ENCODE results near the gene TBC1D10B. TPM values are rescaled to one million over a fixed set of nuclear protein-coding genes. Genes with fewer than 3 reads are reported as not detected.

The TBC1D10B gene
- total RNA-seq, 1 experiment from 2014 or later: 36.0 TPM

GRCh38 chr16:30409125-30410060 is 39.1 kb upstream of the TBC1D10B start:
- Histone ChIP-seq H4K20me1 (ENCODE audit: low read length) (no peaks in the 10 kb centered on the region), H3K36me3 (ENCODE audit: low read depth, low read length) (no peaks in the 10 kb centered on the region), H3K27me3 (ENCODE audit: low read length) (no peaks in the 10 kb centered on the region), H3K4me3 (ENCODE audit: low read length) (no peak overlapping the region; the same call in 1 of the 2 replicates), H3K4me2 (ENCODE audit: low read length) (peak overlapping the region; percentile 51), H2AFZ (ENCODE audit: low read length) (no peak overlapping the region), H3K9me3 (ENCODE audit: low read length) (no peaks in the 10 kb centered on the region), H3K9me2 (replicated peaks; ENCODE audit: low read length) (no peaks in the 10 kb centered on the region), H3K27ac (ENCODE audit: low read length) (no peak overlapping the region), H3F3A (ENCODE audit: low read length, unreplicated experiment) (no peaks in the 10 kb centered on the region), H3K4me1 (ENCODE audit: insufficient read depth, low read length) (peaks cover 13% of the 10 kb centered on the region), H3K79me2 (ENCODE audit: low read length) (0 out of 2 replicates have a peak, but pooled peaks cover 6% of the 10 kb centered on the region), H3K9ac (ENCODE audit: low read length) (no peak overlapping the region)
- intact Hi-C loops (cut with micrococcal nuclease): loop anchor here (5.0 kb wide), 1 partner anchor 42 kb away; no protein-coding TSS in a partner anchor
- no TSS peak for BruUV-seq (replicated peaks)
- POLR2A ChIA-PET (ENCODE audit: unreplicated experiment): interaction anchor here (0.6 kb wide), 1 partner anchor 56 kb away, joined by 19 read pairs; no protein-coding TSS in a partner anchor
- CTCF ChIA-PET: interaction anchor here (0.6 to 1.1 kb wide), 6 partner anchors 8 to 68 kb away, joined by 3 to 8 read pairs (median 6); partner anchors contain the start of genes DCTPP1, TBC1D10B and ZNF48
- peak; percentile 85 for DNase-seq
- TF ChIP-seq EZH2 (IDR thresholded peaks at IDR 0.05; ENCODE audit: low read length, unreplicated experiment) (no peak), CTCF (conservative IDR thresholded peaks at IDR 0.05; ENCODE audit: low read depth, low read length) (peak; percentile 80)
- ATAC-seq: peak; percentile 66

GRCh38 chr16:30407804-30408534 is 37.7 kb upstream of the TBC1D10B start:
- Histone ChIP-seq H3K4me3 (ENCODE audit: low read length) (peak overlapping the region; percentile 81), H3K9me2 (replicated peaks; ENCODE audit: low read length) (no peaks in the 10 kb centered on the region), H2AFZ (ENCODE audit: low read length) (peak overlapping the region; percentile 80; the same call in 1 of the 2 replicates), H3K79me2 (ENCODE audit: low read length) (0 out of 2 replicates have a peak, but pooled peaks cover 6% of the 10 kb centered on the region), H3K4me2 (ENCODE audit: low read length) (peak overlapping the region; percentile 94), H3K27me3 (ENCODE audit: low read length) (no peaks in the 10 kb centered on the region), H4K20me1 (ENCODE audit: low read length) (no peaks in the 10 kb centered on the region), H3K9me3 (ENCODE audit: low read length) (no peaks in the 10 kb centered on the region), H3K4me1 (ENCODE audit: insufficient read depth, low read length) (peaks cover 13% of the 10 kb centered on the region), H3K27ac (ENCODE audit: low read length) (0 out of 2 replicates have a peak overlapping the region, but pooled peaks have one; percentile 25), H3F3A (ENCODE audit: low read length, unreplicated experiment) (no peaks in the 10 kb centered on the region), H3K36me3 (ENCODE audit: low read depth, low read length) (no peaks in the 10 kb centered on the region), H3K9ac (ENCODE audit: low read length) (peak overlapping the region; percentile 68)
- TF ChIP-seq CTCF (conservative IDR thresholded peaks at IDR 0.05; ENCODE audit: low read depth, low read length) (no peak), EZH2 (IDR thresholded peaks at IDR 0.05; ENCODE audit: low read length, unreplicated experiment) (no peak), EZH2phosphoT487 (IDR thresholded peaks at IDR 0.05; ENCODE audit: borderline replicate concordance, low read length) (no peak)
- TSS peak; percentile 47 for BruUV-seq (replicated peaks)
- ChIA-PET POLR2A (ENCODE audit: unreplicated experiment) (interaction anchor here (0.6 kb wide), 1 partner anchor 22 kb away, joined by 5 read pairs; the partner anchor contains the start of gene DCTPP1), CTCF (interaction anchor here (0.5 to 1.1 kb wide), 2 partner anchors 22 to 66 kb away, joined by 3 to 4 read pairs; partner anchors contain the start of gene DCTPP1)
- ATAC-seq: no peak
- DNase-seq: no peak
- intact Hi-C loops (cut with micrococcal nuclease): loop anchor here (5.0 kb wide), 1 partner anchor 41 kb away; no protein-coding TSS in a partner anchor

All from PC-3 (cell line).